HCT116 (cell line): ENCODE results near the gene MINDY4B. TPM values are rescaled to one million over a fixed set of nuclear protein-coding genes. Genes with fewer than 3 reads are reported as not detected.

Source experiments
- ATAC-seq: fragments of 200-7000 bp; cut with Tn5 transposase; 2 replicates; pipeline ENCODE4 v1.9.1; 2020; ENCODE audit warnings: mild to moderate bottlenecking, moderate library complexity
- BruUV-seq: library from RNA; stranded (reverse); fragments of 400-500 nt; replicated peaks from 2 replicates; lab custom pipeline; 2021; lab: Mats Ljungman, UMichigan
- CTCF ChIA-PET: fragments of 300-600 bp; sonication (Branson Sonifier 250); formaldehyde crosslinking; loops from one replicate; lab custom pipeline; 2021; ENCODE audit warnings: antibody characterized with exemption; lab: Charles Lee
- POLR2A ChIA-PET: fragments of 300-600, 350-600 bp; sonication (Branson Sonifier 250); formaldehyde crosslinking; loops from one replicate; lab custom pipeline; 2021; ENCODE audit warnings: antibody characterized with exemption; lab: Charles Lee
- RAD21 ChIA-PET, 2 experiments: fragments of 300-600 bp; sonication (Branson Sonifier 250); formaldehyde crosslinking; loops; one replicate each; lab custom pipeline; 2023; ENCODE audit warnings: low total read pairs in 2 of 2; ENCODE audit not compliant: uncharacterized antibody in 2 of 2, unreplicated experiment in 2 of 2, low non-redundant PET in 1 of 2; lab: Charles Lee
- DNase-seq: peaks from one replicate; pipeline ENCODE4 v3.0.0-alpha.2; 2010; ENCODE audit warnings: low read depth, low spot score
- H2AFZ ChIP-seq: fragments of 200-600 bp; shearing (Covaris generic), sonication (generic); 2 replicates; pipeline ENCODE4 v1.6.1; 2017; ENCODE audit warnings: low read depth, mixed run types, mixed read lengths, antibody characterized with exemption, low read length; ENCODE audit not compliant: poor library complexity, severe bottlenecking
- H3K27ac ChIP-seq: 2 replicates; pipeline ENCODE4 v1.5.1; 2012; ENCODE audit warnings: low read depth, low read length
- H3K27me3 ChIP-seq: fragments of 200-600 bp; sonication (generic); 2 replicates; pipeline ENCODE4 v1.6.1; 2016; ENCODE audit warnings: mixed run types, low read length, mixed read lengths; ENCODE audit not compliant: insufficient read depth
- H3K36me3 ChIP-seq, 2 experiments: fragments of 200-500 bp in 1 of 2; fragments of 200-600 bp in 1 of 2; sonication (Bioruptor generic) in 1 of 2; sonication (generic) in 1 of 2; 2 replicates each; pipeline versions ENCODE4 v1.5.1 to v1.6.1; 2014 to 2016; ENCODE audit warnings: low read length in 2 of 2, inconsistent platforms in 1 of 2, mixed read lengths in 1 of 2, mixed run types in 1 of 2; ENCODE audit not compliant: insufficient read depth in 2 of 2, control insufficient read depth in 1 of 2
- H3K4me1 ChIP-seq, 2 experiments: fragments of 200-600 bp in 1 of 2; sonication (generic) in 1 of 2; 2 replicates each; pipeline versions ENCODE4 v1.5.1 to v1.6.1; 2012 to 2017; ENCODE audit warnings: low read length in 2 of 2, inconsistent platforms in 1 of 2, mild to moderate bottlenecking in 1 of 2, mixed read lengths in 1 of 2, mixed run types in 1 of 2, moderate library complexity in 1 of 2; ENCODE audit not compliant: insufficient read depth in 2 of 2, control insufficient read depth in 1 of 2
- H3K4me2 ChIP-seq: fragments of 200-600 bp; sonication (generic); 2 replicates; pipeline ENCODE4 v1.6.1; 2017; ENCODE audit warnings: mixed run types, low read length, mixed read lengths
- H3K4me3 ChIP-seq, 2 experiments: fragments of 200-600 bp in 1 of 2; sonication (generic) in 1 of 2; replicated peaks in 1 of 2; 2 replicates each; pipeline ENCODE4 v1.5.1; 2011 to 2016; ENCODE audit warnings: low read length in 2 of 2, control low read depth in 1 of 2, low read depth in 1 of 2, mild to moderate bottlenecking in 1 of 2, mixed read lengths in 1 of 2, mixed run types in 1 of 2
- H3K79me2 ChIP-seq: fragments of 200-600 bp; sonication (generic); 2 replicates; pipeline ENCODE4 v1.6.1; 2017; ENCODE audit warnings: mild to moderate bottlenecking, mixed run types, low read length, moderate library complexity, mixed read lengths; ENCODE audit not compliant: insufficient read depth
- H3K9ac ChIP-seq: fragments of 200-600 bp; sonication (generic); 2 replicates; pipeline ENCODE4 v1.6.1; 2016; ENCODE audit warnings: low read length, mixed read lengths
- H3K9me2 ChIP-seq: fragments of 200-600 bp; sonication (generic), shearing (Covaris generic); 2 replicates; pipeline ENCODE4 v1.6.1; 2017; ENCODE audit warnings: mixed run types, mild to moderate bottlenecking, moderate library complexity; ENCODE audit not compliant: insufficient read depth
- H3K9me3 ChIP-seq, 2 experiments: fragments of 200-500 bp in 1 of 2; fragments of 200-600 bp in 1 of 2; sonication (Bioruptor generic) in 1 of 2; sonication (generic) in 1 of 2; 2 replicates each; pipeline ENCODE4 v1.6.1; 2014 to 2017; ENCODE audit warnings: low read length in 2 of 2, mixed read lengths in 2 of 2, inconsistent platforms in 1 of 2, low read depth in 1 of 2, mild to moderate bottlenecking in 1 of 2, mixed run types in 1 of 2, moderate library complexity in 1 of 2; ENCODE audit not compliant: control insufficient read depth in 1 of 2, insufficient read depth in 1 of 2
- H4K20me1 ChIP-seq: fragments of 200-600 bp; sonication (generic), shearing (Covaris generic); 2 replicates; pipeline ENCODE4 v1.6.1; 2017; ENCODE audit warnings: mixed run types, mild to moderate bottlenecking, moderate library complexity; ENCODE audit not compliant: insufficient read depth
- CBX3 ChIP-seq: IDR thresholded peaks from 2 replicates; pipeline ENCODE4 v1.6.1; 2012; ENCODE audit warnings: low read depth
- CEBPB ChIP-seq: IDR thresholded peaks from 2 replicates; pipeline ENCODE4 v1.6.1; 2012; ENCODE audit warnings: low read depth
- EGR1 ChIP-seq: IDR thresholded peaks from 2 replicates; pipeline ENCODE4 v1.6.1; 2012; ENCODE audit warnings: low read depth
- EZH2 ChIP-seq: fragments of 200-600 bp; sonication (generic); IDR thresholded peaks from 2 replicates; pipeline ENCODE4 v1.6.1; 2017; ENCODE audit warnings: antibody characterized with exemption, mixed run types
- FOSL1 ChIP-seq: IDR thresholded peaks from 2 replicates; pipeline ENCODE4 v1.6.1; 2012; ENCODE audit warnings: low read depth
- JUND ChIP-seq: IDR thresholded peaks from 2 replicates; pipeline ENCODE4 v1.6.1; 2012
- POLR2AphosphoS5 ChIP-seq: IDR thresholded peaks from 2 replicates; pipeline ENCODE4 v1.6.1; 2011; ENCODE audit warnings: mild to moderate bottlenecking, low read depth, low read length, moderate library complexity
- RAD21 ChIP-seq: IDR thresholded peaks from 2 replicates; pipeline ENCODE4 v1.6.1; 2012; ENCODE audit warnings: low read depth, mild to moderate bottlenecking
- SIN3A ChIP-seq: IDR thresholded peaks from 2 replicates; pipeline ENCODE4 v1.6.1; 2012; ENCODE audit warnings: low read depth
- SRF ChIP-seq: IDR thresholded peaks from 2 replicates; pipeline ENCODE4 v1.6.1; 2012; ENCODE audit warnings: low read depth
- ZFX ChIP-seq: fragments of 450-650 bp; IDR thresholded peaks from 2 replicates; pipeline ENCODE4 v1.6.1; 2017
- ZNF274 ChIP-seq: fragments of 200-500 bp; sonication (Bioruptor generic); IDR thresholded peaks from 2 replicates; pipeline ENCODE4 v1.6.1; 2014; ENCODE audit warnings: mild to moderate bottlenecking, low read depth, low read length, inconsistent platforms
- intact Hi-C: fragments of 100-400 bp; cut with micrococcal nuclease; formaldehyde crosslinking; loops from 2 replicates; pipeline ENCODE4 v1.10.0; 2022
- total RNA-seq: library from RNA; stranded (reverse); gene quantifications from one replicate; pipeline ENCODE4 v1.2.1, GENCODE V29; 2021; ENCODE audit not compliant: unreplicated experiment
- TF ChIP-seq, protein P1 (sequence below): IDR thresholded peaks from 2 replicates; pipeline ENCODE4 v1.6.1; 2012; ENCODE audit warnings: low read depth
- TF ChIP-seq, protein P2 (sequence below), 3 experiments: fragments of 200-600 bp in 1 of 3; sonication (generic) in 1 of 3; IDR thresholded peaks in 2 of 3; conservative IDR thresholded peaks in 1 of 3; 2 replicates each; pipeline ENCODE4 v1.5.1; 2012 to 2017; ENCODE audit warnings: low read depth in 2 of 3, low read length in 2 of 3, antibody characterized with exemption in 1 of 3, borderline replicate concordance in 1 of 3, control low read depth in 1 of 3, mild to moderate bottlenecking in 1 of 3, mixed read lengths in 1 of 3, mixed run types in 1 of 3, moderate library complexity in 1 of 3; ENCODE audit not compliant: insufficient read depth in 1 of 3
- TF ChIP-seq, protein P3 (sequence below): IDR thresholded peaks from 2 replicates; pipeline ENCODE4 v1.6.1; 2011; ENCODE audit warnings: mild to moderate bottlenecking, low read length, moderate library complexity; ENCODE audit not compliant: insufficient replicate concordance; ENCODE audit errors: extremely low read depth
- TF ChIP-seq, protein P4 (sequence below): IDR thresholded peaks from 2 replicates; pipeline ENCODE4 v1.6.1; 2012
- TF ChIP-seq, protein P5 (sequence below): IDR thresholded peaks from 2 replicates; pipeline ENCODE4 v1.6.1; 2012

MINDY4B gene
- total RNA-seq, 1 experiment from 2014 or later = not detected

DNA sequence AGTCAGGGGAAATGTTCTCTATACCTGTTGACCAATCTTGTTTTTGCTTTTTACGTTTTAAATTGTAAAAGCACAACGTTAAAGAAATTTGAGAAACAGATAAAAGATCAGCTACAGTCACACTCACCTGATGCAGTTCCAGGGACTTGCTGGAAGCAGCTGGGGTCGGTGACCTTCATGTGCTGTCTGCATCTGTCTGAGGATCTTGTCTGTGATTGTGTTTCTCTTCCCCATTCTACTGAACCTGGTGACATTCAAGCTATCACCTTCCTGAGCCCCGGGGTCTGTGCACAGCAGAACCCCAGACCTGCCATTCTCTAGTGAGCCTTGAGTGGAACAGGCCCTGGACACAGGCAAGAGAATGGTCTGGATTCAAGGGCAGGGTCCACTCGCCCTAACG is 75.8 kb downstream of the MINDY4B start (continued):
- TF ChIP-seq, protein P1, sequence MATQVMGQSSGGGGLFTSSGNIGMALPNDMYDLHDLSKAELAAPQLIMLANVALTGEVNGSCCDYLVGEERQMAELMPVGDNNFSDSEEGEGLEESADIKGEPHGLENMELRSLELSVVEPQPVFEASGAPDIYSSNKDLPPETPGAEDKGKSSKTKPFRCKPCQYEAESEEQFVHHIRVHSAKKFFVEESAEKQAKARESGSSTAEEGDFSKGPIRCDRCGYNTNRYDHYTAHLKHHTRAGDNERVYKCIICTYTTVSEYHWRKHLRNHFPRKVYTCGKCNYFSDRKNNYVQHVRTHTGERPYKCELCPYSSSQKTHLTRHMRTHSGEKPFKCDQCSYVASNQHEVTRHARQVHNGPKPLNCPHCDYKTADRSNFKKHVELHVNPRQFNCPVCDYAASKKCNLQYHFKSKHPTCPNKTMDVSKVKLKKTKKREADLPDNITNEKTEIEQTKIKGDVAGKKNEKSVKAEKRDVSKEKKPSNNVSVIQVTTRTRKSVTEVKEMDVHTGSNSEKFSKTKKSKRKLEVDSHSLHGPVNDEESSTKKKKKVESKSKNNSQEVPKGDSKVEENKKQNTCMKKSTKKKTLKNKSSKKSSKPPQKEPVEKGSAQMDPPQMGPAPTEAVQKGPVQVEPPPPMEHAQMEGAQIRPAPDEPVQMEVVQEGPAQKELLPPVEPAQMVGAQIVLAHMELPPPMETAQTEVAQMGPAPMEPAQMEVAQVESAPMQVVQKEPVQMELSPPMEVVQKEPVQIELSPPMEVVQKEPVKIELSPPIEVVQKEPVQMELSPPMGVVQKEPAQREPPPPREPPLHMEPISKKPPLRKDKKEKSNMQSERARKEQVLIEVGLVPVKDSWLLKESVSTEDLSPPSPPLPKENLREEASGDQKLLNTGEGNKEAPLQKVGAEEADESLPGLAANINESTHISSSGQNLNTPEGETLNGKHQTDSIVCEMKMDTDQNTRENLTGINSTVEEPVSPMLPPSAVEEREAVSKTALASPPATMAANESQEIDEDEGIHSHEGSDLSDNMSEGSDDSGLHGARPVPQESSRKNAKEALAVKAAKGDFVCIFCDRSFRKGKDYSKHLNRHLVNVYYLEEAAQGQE = no peak
- no peak for TF ChIP-seq CEBPB
- no peak for TF ChIP-seq CBX3
- no peak for TF ChIP-seq ZFX
- no peak for TF ChIP-seq FOSL1
- TF ChIP-seq, protein P2, sequence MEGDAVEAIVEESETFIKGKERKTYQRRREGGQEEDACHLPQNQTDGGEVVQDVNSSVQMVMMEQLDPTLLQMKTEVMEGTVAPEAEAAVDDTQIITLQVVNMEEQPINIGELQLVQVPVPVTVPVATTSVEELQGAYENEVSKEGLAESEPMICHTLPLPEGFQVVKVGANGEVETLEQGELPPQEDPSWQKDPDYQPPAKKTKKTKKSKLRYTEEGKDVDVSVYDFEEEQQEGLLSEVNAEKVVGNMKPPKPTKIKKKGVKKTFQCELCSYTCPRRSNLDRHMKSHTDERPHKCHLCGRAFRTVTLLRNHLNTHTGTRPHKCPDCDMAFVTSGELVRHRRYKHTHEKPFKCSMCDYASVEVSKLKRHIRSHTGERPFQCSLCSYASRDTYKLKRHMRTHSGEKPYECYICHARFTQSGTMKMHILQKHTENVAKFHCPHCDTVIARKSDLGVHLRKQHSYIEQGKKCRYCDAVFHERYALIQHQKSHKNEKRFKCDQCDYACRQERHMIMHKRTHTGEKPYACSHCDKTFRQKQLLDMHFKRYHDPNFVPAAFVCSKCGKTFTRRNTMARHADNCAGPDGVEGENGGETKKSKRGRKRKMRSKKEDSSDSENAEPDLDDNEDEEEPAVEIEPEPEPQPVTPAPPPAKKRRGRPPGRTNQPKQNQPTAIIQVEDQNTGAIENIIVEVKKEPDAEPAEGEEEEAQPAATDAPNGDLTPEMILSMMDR (IDR thresholded peaks at IDR 0.05 in 2 of 3, conservative IDR thresholded peaks at IDR 0.05 in 1 of 3; ENCODE audit: borderline replicate concordance in 1 of 3, insufficient read depth in 1 of 3, low read depth in 2 of 3, low read length in 2 of 3) = no peak

DNA sequence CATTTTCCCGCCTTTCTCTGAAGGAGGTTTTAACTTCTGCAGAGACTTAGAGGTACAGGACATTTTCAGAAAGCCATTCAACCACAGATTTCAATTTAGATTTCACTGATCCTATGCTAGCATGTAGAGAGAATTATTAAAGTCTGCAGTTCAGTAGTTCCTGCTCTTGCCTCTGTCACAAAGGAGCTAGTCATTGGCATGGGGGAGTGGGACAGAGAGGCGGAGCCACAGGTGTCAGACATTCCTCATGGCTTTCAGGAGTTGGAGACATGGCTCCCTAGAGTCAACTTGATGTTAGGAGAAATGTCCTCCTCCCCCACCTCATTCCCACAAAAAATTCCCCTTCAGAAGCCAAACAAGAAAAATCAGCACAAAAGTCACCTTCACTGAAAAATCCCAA is 76.2 kb downstream of the MINDY4B start:
- no peaks in the 10 kb centered on the region for H3K36me3 ChIP-seq
- no peak overlapping the region for H3K4me2 ChIP-seq
- H3K9me2 ChIP-seq = no peaks in the 10 kb centered on the region
- no peaks in the 10 kb centered on the region for H3K79me2 ChIP-seq
- ChIA-PET RAD21 (no interaction called here), CTCF (no interaction called here), POLR2A (no interaction called here)
- H3K4me1 ChIP-seq = no peaks in the 10 kb centered on the region
- no peaks in the 10 kb centered on the region for H3K9me3 ChIP-seq
- no peak overlapping the region for H3K9ac ChIP-seq
- intact Hi-C loops = no loop called here
- DNase-seq (no peak), ATAC-seq (no peak)
- no peak overlapping the region for H2AFZ ChIP-seq
- H3K27me3 ChIP-seq = no peaks in the 10 kb centered on the region
- H3K4me3 ChIP-seq = no peak overlapping the region
- no peak overlapping the region for H3K27ac ChIP-seq
- no peaks in the 10 kb centered on the region for H4K20me1 ChIP-seq
- no TSS peak for BruUV-seq
- TF ChIP-seq EGR1 = no peak
- TF ChIP-seq ZNF274 = no peak
- no peak for TF ChIP-seq SRF
- TF ChIP-seq, protein P3, sequence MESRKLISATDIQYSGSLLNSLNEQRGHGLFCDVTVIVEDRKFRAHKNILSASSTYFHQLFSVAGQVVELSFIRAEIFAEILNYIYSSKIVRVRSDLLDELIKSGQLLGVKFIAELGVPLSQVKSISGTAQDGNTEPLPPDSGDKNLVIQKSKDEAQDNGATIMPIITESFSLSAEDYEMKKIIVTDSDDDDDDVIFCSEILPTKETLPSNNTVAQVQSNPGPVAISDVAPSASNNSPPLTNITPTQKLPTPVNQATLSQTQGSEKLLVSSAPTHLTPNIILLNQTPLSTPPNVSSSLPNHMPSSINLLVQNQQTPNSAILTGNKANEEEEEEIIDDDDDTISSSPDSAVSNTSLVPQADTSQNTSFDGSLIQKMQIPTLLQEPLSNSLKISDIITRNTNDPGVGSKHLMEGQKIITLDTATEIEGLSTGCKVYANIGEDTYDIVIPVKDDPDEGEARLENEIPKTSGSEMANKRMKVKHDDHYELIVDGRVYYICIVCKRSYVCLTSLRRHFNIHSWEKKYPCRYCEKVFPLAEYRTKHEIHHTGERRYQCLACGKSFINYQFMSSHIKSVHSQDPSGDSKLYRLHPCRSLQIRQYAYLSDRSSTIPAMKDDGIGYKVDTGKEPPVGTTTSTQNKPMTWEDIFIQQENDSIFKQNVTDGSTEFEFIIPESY = no peak
- TF ChIP-seq JUND = no peak
- no peak for TF ChIP-seq POLR2AphosphoS5
- TF ChIP-seq, protein P4, sequence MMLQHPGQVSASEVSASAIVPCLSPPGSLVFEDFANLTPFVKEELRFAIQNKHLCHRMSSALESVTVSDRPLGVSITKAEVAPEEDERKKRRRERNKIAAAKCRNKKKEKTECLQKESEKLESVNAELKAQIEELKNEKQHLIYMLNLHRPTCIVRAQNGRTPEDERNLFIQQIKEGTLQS = no peak
- no peak for TF ChIP-seq EZH2
- no peak for TF ChIP-seq ZFX
- no peak for TF ChIP-seq FOSL1
- no peak for TF ChIP-seq RAD21
- TF ChIP-seq CBX3 = no peak
- TF ChIP-seq, protein P5, sequence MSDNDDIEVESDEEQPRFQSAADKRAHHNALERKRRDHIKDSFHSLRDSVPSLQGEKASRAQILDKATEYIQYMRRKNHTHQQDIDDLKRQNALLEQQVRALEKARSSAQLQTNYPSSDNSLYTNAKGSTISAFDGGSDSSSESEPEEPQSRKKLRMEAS = no peak
- TF ChIP-seq SIN3A = no peak
